GM12878 (cell line): ENCODE results near the gene ANO3. TPM values are rescaled to one million over a fixed set of nuclear protein-coding genes. Genes with fewer than 3 reads are reported as not detected.
A peak's percentile ranks its signal among the peaks of the same experiment; 100 is the strongest.

Experiments used
- ATAC-seq: fragments of 200-7000 bp; cut with Tn5 transposase; 3 replicates; pipeline ENCODE4 v1.9.1; 2020; ENCODE audit warnings: mild to moderate bottlenecking, moderate library complexity
- BruUV-seq: library from RNA; stranded (reverse); fragments of 400-500 nt; replicated peaks from 2 replicates; lab custom pipeline; 2021; lab: Mats Ljungman, UMichigan
- CTCF ChIA-PET: fragments of 300-600 bp; sonication (Branson Sonifier 250); formaldehyde crosslinking; extraction: SDS; loops from one replicate; lab custom pipeline; 2021; ENCODE audit warnings: inconsistent platforms; lab: Yijun Ruan, JAX
- POLR2A ChIA-PET: fragments of 350-600 bp; formaldehyde crosslinking; extraction: SDS; loops from one replicate; lab custom pipeline; 2021; ENCODE audit warnings: inconsistent platforms; lab: Charles Lee
- RAD21 ChIA-PET: fragments of 300-600 bp; sonication (Branson Sonifier 250); formaldehyde crosslinking; loops from one replicate; lab custom pipeline; 2023; ENCODE audit warnings: antibody characterized with exemption; ENCODE audit not compliant: unreplicated experiment; lab: Charles Lee
- SMC1A ChIA-PET: fragments of 300-600 bp; sonication (Branson Sonifier 250); formaldehyde crosslinking; loops from one replicate; lab custom pipeline; 2023; ENCODE audit not compliant: unreplicated experiment, uncharacterized antibody; lab: Charles Lee
- DNase-seq: peaks from one replicate; pipeline ENCODE4 v3.0.0-alpha.2; 2011; ENCODE audit warnings: low read depth, low spot score
- FAIRE-seq: peaks from 3 replicates; lab custom pipeline; 2011; peaks lifted over from hg19 to GRCh38; lab: Jason Lieb, UNC
- H2AFZ ChIP-seq: 2 replicates; pipeline ENCODE4 v1.6.0; 2011; ENCODE audit warnings: low read depth, low read length, control low read depth; ENCODE audit not compliant: control insufficient read depth
- H3K27ac ChIP-seq: 2 replicates; pipeline ENCODE4 v1.5.1; 2011; ENCODE audit warnings: control low read depth; ENCODE audit not compliant: control insufficient read depth, insufficient read depth
- H3K27me3 ChIP-seq, 2 experiments: replicated peaks in 1 of 2; 2 replicates each; pipeline versions ENCODE4 v1.6.0 to v1.6.1; 2011; ENCODE audit warnings: low read length in 1 of 2; ENCODE audit not compliant: control insufficient read depth in 2 of 2, insufficient read depth in 2 of 2
- H3K36me3 ChIP-seq, 2 experiments: 2 replicates each; pipeline ENCODE4 v1.5.1; 2011; ENCODE audit warnings: low read length in 1 of 2; ENCODE audit not compliant: control insufficient read depth in 2 of 2, insufficient read depth in 2 of 2
- H3K4me1 ChIP-seq: 2 replicates; pipeline ENCODE4 v1.6.1; 2011; ENCODE audit warnings: mild to moderate bottlenecking, low read length, moderate library complexity, mixed read lengths; ENCODE audit not compliant: control insufficient read depth, insufficient read depth
- H3K4me2 ChIP-seq: 2 replicates; pipeline ENCODE4 v1.6.0; 2011; ENCODE audit warnings: control low read depth; ENCODE audit not compliant: control insufficient read depth, insufficient read depth
- H3K4me3 ChIP-seq: fragments of 200-600 bp; sonication (generic); 2 replicates; pipeline ENCODE4 v1.5.1; 2016
- H3K79me2 ChIP-seq: 2 replicates; pipeline ENCODE4 v1.6.0; 2011; ENCODE audit warnings: low read length; ENCODE audit not compliant: control insufficient read depth, insufficient read depth
- H3K9ac ChIP-seq: 2 replicates; pipeline ENCODE4 v1.8.0; 2011; ENCODE audit warnings: low read length, control low read depth, mixed read lengths; ENCODE audit not compliant: control insufficient read depth, insufficient read depth
- H3K9me3 ChIP-seq: replicated peaks from 3 replicates; pipeline ENCODE4 v1.5.1; 2011; ENCODE audit warnings: mild to moderate bottlenecking, low read length; ENCODE audit not compliant: control insufficient read depth, insufficient read depth
- H4K20me1 ChIP-seq: 2 replicates; pipeline ENCODE4 v1.6.0; 2011; ENCODE audit not compliant: control insufficient read depth, insufficient read depth
- CREB1 ChIP-seq: IDR thresholded peaks from 2 replicates; pipeline ENCODE4 v1.6.1; 2012; ENCODE audit warnings: low read depth, mild to moderate bottlenecking, inconsistent platforms
- FOXM1 ChIP-seq: IDR thresholded peaks from 2 replicates; pipeline ENCODE4 v1.6.1; 2012; ENCODE audit warnings: low read depth, mild to moderate bottlenecking, inconsistent platforms, low read length, moderate library complexity
- MEF2A ChIP-seq: IDR thresholded peaks from 2 replicates; pipeline ENCODE4 v1.6.1; 2011; ENCODE audit warnings: low read depth, mild to moderate bottlenecking, low read length, moderate library complexity; ENCODE audit not compliant: insufficient read depth
- NR2C2 ChIP-seq: IDR thresholded peaks from 2 replicates; pipeline ENCODE4 v1.6.1; 2011; ENCODE audit warnings: borderline replicate concordance, low read depth; ENCODE audit not compliant: control insufficient read depth, insufficient read length
- RCOR1 ChIP-seq: conservative IDR thresholded peaks from 2 replicates; pipeline ENCODE4 v1.6.1; 2012; ENCODE audit warnings: low read depth, low read length, improper control_type of control experiment
- SIX5 ChIP-seq: IDR thresholded peaks from 2 replicates; pipeline ENCODE4 v1.6.1; 2011; ENCODE audit warnings: mild to moderate bottlenecking, low read depth, low read length, moderate library complexity; ENCODE audit not compliant: severe bottlenecking
- SPI1 ChIP-seq: IDR thresholded peaks from 2 replicates; pipeline ENCODE4 v1.6.1; 2011; ENCODE audit warnings: low read depth, mild to moderate bottlenecking, low read length, moderate library complexity, borderline replicate concordance; ENCODE audit not compliant: insufficient read depth
- TCF12 ChIP-seq: IDR thresholded peaks from 2 replicates; pipeline ENCODE4 v1.6.1; 2011; ENCODE audit warnings: low read depth, mild to moderate bottlenecking, low read length
- YBX1 ChIP-seq: fragments of 450-650 bp; IDR thresholded peaks from 2 replicates; pipeline ENCODE4 v1.6.1; 2016; ENCODE audit warnings: antibody characterized with exemption
- ZNF24 ChIP-seq: fragments of 450-650 bp; IDR thresholded peaks from 2 replicates; pipeline ENCODE4 v1.6.1; 2017; ENCODE audit warnings: antibody characterized with exemption, mild to moderate bottlenecking
- WGBS: methylation state at CpG from one replicate; pipeline ENCODE4 v1.1.6; 2016; ENCODE audit warnings: low lambda C conversion rate; ENCODE audit not compliant: insufficient replicate concordance, insufficient coverage; ENCODE audit errors: missing lambda C conversion rate; 5-methylcytosine and 5-hydroxymethylcytosine counted together
- in situ Hi-C: fragments of 300-500 bp; cut with MboI; formaldehyde crosslinking; loops from 9 replicates; pipeline ENCODE4 v1.14.3; 2018; ENCODE audit warnings: mixed read lengths
- intact Hi-C: fragments of 100-400 bp; cut with micrococcal nuclease; formaldehyde crosslinking; loops from one replicate; pipeline ENCODE4 v1.14.2; 2022; ENCODE audit not compliant: unreplicated experiment
- polyA plus RNA-seq, 11 experiments: library from polyadenylated mRNA; depleted of rRNA in 4 of 11; unstranded in 6 of 11; stranded (reverse) in 5 of 11; fragments of >200 nt; fragmentation: Nextera tagmentation in 4 of 11; fragmentation: Illumina TruSeq in 1 of 11; extraction: Ambion mirVana in 4 of 11; extraction: Trizol in 1 of 11; gene quantifications; 1 replicate in 1 of 11; 2 replicates in 10 of 11; pipeline versions ENCODE4 v1.2.1 to v1.2.3, GENCODE V29; 2011 to 2016; ENCODE audit warnings: inconsistent platforms in 2 of 11, missing spikeins in 2 of 11, low read depth in 1 of 11
- total RNA-seq, 4 experiments: library from RNA; depleted of rRNA in 3 of 4; stranded (reverse); fragments of >200 nt in 3 of 4; fragmentation: Illumina TruSeq in 1 of 4; extraction: Trizol in 1 of 4; gene quantifications; 2 replicates each; pipeline versions ENCODE4 v1.2.1 to v1.2.3, GENCODE V29; 2013 to 2021

Gene ANO3
- total and polyA plus RNA-seq, 10 of the 15 experiments (the other 5 are each of a cell fraction or from before 2014, with no cell fraction given) = 0.13 to 5.9 (median 0.44) TPM

GRCh38 chr11:26608507-26609146 lies 276.7 kb downstream of the ANO3 start (continued):
- TF ChIP-seq SIX5 (no peak), RCOR1 (0 out of 2 replicates have a peak, but pooled peaks have one; percentile 8), ZNF24 (0 out of 2 replicates have a peak, but pooled peaks have one; percentile 26), NR2C2 (no peak), MEF2A (no peak), TCF12 (0 out of 2 replicates have a peak, but pooled peaks have one; percentile 29)

DNA sequence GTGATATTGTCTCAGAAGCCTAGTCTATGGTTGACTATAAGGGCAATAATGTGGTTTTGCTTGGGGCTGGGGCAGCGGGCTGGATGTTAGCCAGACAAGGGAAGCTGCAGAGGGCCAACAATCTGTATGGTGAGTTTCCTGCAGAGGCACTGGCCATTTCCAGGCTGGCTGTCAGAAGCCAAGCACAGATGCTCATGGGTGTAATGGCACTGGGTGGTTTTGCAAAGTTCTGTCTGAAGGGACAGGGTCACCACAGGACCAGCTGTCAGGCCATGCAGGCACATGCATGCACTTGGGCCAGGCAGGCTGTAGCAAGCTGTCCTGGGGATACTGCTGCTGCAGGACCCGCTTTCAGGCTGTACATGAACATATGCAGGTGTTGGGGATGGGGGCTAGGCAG lies 281.8 kb downstream of the ANO3 start:
- ATAC-seq (peak; percentile 8; the same call in 2 of the 3 replicates), FAIRE-seq (no peak), DNase-seq (no peak)
- intact Hi-C loops = no loop called here
- no peak overlapping the region for H3K27ac ChIP-seq
- H3K4me3 ChIP-seq = no peak overlapping the region
- WGBS = 70% methylated on average over 2 of the region's 2 CpGs
- RAD21 ChIA-PET = interaction anchor here (1.8 kb wide), 1 partner anchor 15 kb away, joined by 6 read pairs; no protein-coding TSS in a partner anchor
- no peaks in the 10 kb centered on the region; the same call in 1 of the 3 replicates for H3K9me3 ChIP-seq
- H3K4me1 ChIP-seq = no peaks in the 10 kb centered on the region; the same call in 1 of the 2 replicates
- no peak overlapping the region for H3K9ac ChIP-seq
- POLR2A ChIA-PET = interaction anchor here (4.4 kb wide), 1 partner anchor 12 kb away, joined by 17 read pairs; no protein-coding TSS in a partner anchor
- no peak for TF ChIP-seq SPI1
- no peak for TF ChIP-seq YBX1
- no peak for TF ChIP-seq RCOR1
- no peak for TF ChIP-seq FOXM1
- TF ChIP-seq CREB1 = no peak
- no peaks in the 10 kb centered on the region for H3K79me2 ChIP-seq
- no peak overlapping the region for H2AFZ ChIP-seq
- no peak overlapping the region for H3K4me2 ChIP-seq
- SMC1A ChIA-PET = interaction anchor here (0.8 to 4.9 kb wide), 8 partner anchors 8 to 122 kb away, joined by 3 to 63 read pairs (median 4); no protein-coding TSS in a partner anchor
- no TSS peak for BruUV-seq
- in situ Hi-C loops = no loop called here
- H4K20me1 ChIP-seq = no peaks in the 10 kb centered on the region
- CTCF ChIA-PET = no interaction called here
- no peaks in the 10 kb centered on the region for H3K36me3 ChIP-seq
- no peaks in the 10 kb centered on the region for H3K27me3 ChIP-seq
